ENCODE measurements around the gene ABCB9. TPM values are rescaled to one million over a fixed set of nuclear protein-coding genes. Genes with fewer than 3 reads are reported as not detected.

Gene ABCB9
- total RNA-seq, 1 donor from 2014 or later, result 16.3 TPM

- H3K9me3 Mint-ChIP-seq, result no peaks in the 10 kb centered on the region
- no peak for DNase-seq (ENCODE audit: low read depth, low spot score)
- H3K4me1 Mint-ChIP-seq, result peaks cover 20% of the 10 kb centered on the region
- no peak for TF ChIP-seq CTCF (conservative IDR thresholded peaks at IDR 0.05)
- H3K27ac Mint-ChIP-seq (ENCODE audit: unreplicated experiment), result no peak overlapping the region
- H3K36me3 Mint-ChIP-seq (ENCODE audit: low read depth), result peaks cover 2% of the 10 kb centered on the region
- no peak overlapping the region for H3K4me3 Mint-ChIP-seq
- H3K27me3 Mint-ChIP-seq (ENCODE audit: low read depth), result no peaks in the 10 kb centered on the region
These were observed 27.1 kb downstream of the ABCB9 start for GRCh38 chr12:122939125-122939524.

- DNase-seq (ENCODE audit: low read depth, low spot score), result no peak
- peaks cover 2% of the 10 kb centered on the region for H3K36me3 Mint-ChIP-seq (ENCODE audit: low read depth)
- no peak overlapping the region for H3K4me3 Mint-ChIP-seq
- H3K27ac Mint-ChIP-seq (ENCODE audit: unreplicated experiment), result no peak overlapping the region
- peaks cover 8% of the 10 kb centered on the region for H3K4me1 Mint-ChIP-seq
- no peaks in the 10 kb centered on the region for H3K27me3 Mint-ChIP-seq (ENCODE audit: low read depth)
- no peak for TF ChIP-seq CTCF (conservative IDR thresholded peaks at IDR 0.05)
- no peaks in the 10 kb centered on the region for H3K9me3 Mint-ChIP-seq
These were observed 28.6 kb downstream of the ABCB9 start for GRCh38 chr12:122937622-122938091.

GRCh38 chr12:122935318-122935717, 30.9 kb downstream of the ABCB9 start:
- Mint-ChIP-seq H3K4me3 (no peak overlapping the region), H3K4me1 (peaks cover 7% of the 10 kb centered on the region), H3K36me3 (ENCODE audit: low read depth) (peaks cover 2% of the 10 kb centered on the region), H3K9me3 (no peaks in the 10 kb centered on the region), H3K27ac (ENCODE audit: unreplicated experiment) (peak overlapping the region; percentile 90), H3K27me3 (ENCODE audit: low read depth) (no peaks in the 10 kb centered on the region)
- no peak for DNase-seq (ENCODE audit: low read depth, low spot score)
- TF ChIP-seq CTCF (conservative IDR thresholded peaks at IDR 0.05), result no peak

- H3K9me3 Mint-ChIP-seq, result no peaks in the 10 kb centered on the region
- no peak for DNase-seq (ENCODE audit: low read depth, low spot score)
- no peak overlapping the region for H3K4me3 Mint-ChIP-seq
- peaks cover 2% of the 10 kb centered on the region for H3K36me3 Mint-ChIP-seq (ENCODE audit: low read depth)
- H3K27me3 Mint-ChIP-seq (ENCODE audit: low read depth), result no peaks in the 10 kb centered on the region
- H3K27ac Mint-ChIP-seq (ENCODE audit: unreplicated experiment), result no peak overlapping the region
- TF ChIP-seq CTCF (conservative IDR thresholded peaks at IDR 0.05), result no peak
- H3K4me1 Mint-ChIP-seq, result peaks cover 7% of the 10 kb centered on the region
These were observed 31.5 kb downstream of the ABCB9 start for GRCh38 chr12:122934722-122935121.

GRCh38 chr12:122932207-122932606, 34.1 kb downstream of the ABCB9 start:
- Mint-ChIP-seq H3K4me3 (no peak overlapping the region), H3K27ac (ENCODE audit: unreplicated experiment) (no peak overlapping the region), H3K9me3 (no peaks in the 10 kb centered on the region), H3K27me3 (ENCODE audit: low read depth) (no peaks in the 10 kb centered on the region), H3K4me1 (peaks cover 7% of the 10 kb centered on the region), H3K36me3 (ENCODE audit: low read depth) (no peaks in the 10 kb centered on the region)
- no peak for TF ChIP-seq CTCF (conservative IDR thresholded peaks at IDR 0.05)
- DNase-seq (ENCODE audit: low read depth, low spot score), result no peak

- Mint-ChIP-seq H3K4me3 (no peak overlapping the region), H3K4me1 (no peaks in the 10 kb centered on the region), H3K9me3 (no peaks in the 10 kb centered on the region), H3K36me3 (ENCODE audit: low read depth) (no peaks in the 10 kb centered on the region), H3K27ac (ENCODE audit: unreplicated experiment) (no peak overlapping the region), H3K27me3 (ENCODE audit: low read depth) (no peaks in the 10 kb centered on the region)
- no peak for TF ChIP-seq CTCF (conservative IDR thresholded peaks at IDR 0.05)
- DNase-seq (ENCODE audit: low read depth, low spot score), result no peak
These were observed 36.5 kb downstream of the ABCB9 start for GRCh38 chr12:122929812-122930211.
